ENCODE data around the gene CDC42BPG. TPM values are rescaled to one million over a fixed set of nuclear protein-coding genes. Genes with fewer than 3 reads are reported as not detected.

CDC42BPG gene
- total RNA-seq, 4 donors from 2014 or later = 0.33 to 0.46 (median 0.39) TPM; not detected in 1

DNA sequence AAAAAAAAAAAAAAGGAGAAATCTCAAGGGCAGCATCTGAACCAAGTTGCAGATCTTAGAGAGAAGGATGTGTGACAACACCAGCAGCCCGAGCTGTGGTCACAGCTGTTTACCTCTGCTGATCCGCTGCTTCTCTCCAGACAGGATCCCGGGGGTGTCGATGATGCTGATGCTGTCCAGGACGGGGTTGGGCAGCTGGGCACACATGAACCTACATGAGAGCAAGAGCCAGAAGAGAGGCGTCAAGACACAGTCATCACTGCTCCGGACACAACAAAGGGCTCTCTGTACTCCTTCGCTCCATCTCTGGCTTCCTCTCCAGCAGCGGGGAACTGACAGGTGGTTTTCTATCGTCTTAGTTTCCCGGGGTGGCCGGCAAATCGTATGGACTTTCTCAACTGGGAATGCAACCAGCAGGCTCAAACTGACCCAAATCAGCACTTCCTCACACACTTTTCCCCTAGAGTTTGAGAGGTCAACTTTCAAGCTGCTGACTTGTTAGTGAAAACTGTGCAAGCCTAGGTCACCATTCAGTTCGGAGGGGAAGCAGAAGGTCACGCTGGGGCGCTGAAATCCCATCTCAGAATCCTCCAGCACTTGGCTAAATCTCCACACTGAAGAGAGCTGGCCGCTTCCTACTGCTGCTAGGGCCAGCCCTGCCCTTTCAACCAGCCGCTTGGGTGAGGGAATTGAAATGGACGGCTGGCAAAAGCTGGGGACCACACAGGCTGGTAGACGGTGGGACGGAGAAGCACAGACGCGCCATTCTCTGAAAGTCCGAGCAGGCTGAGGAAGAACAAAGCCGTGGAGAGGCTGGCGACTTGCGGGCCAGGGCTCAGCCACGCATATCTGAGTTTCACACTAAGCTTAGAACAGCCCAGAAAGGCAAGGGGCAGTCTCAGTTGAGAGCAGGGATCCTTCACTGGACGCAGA is 30.1 kb upstream of the CDC42BPG start:
- Histone ChIP-seq H3K36me3 (peaks cover 12 to 47% (median 32%) of the 10 kb centered on the region in 4 donors), H3K9me3 (no peaks in the 10 kb centered on the region), H3K27me3 (no peaks in the 10 kb centered on the region), H3K4me1 (peaks cover 82 to 89% (median 87%) of the 10 kb centered on the region in 4 donors), H3K27ac (replicated peaks in 1 of 4) (peak overlapping the region; percentile 93 to 98 (median 94)), H3K4me3 (peak overlapping the region; percentile 17 to 92 (median 74))
- TF ChIP-seq POLR2A (IDR thresholded peaks at IDR 0.05; ENCODE audit: low read depth) (no peak), POLR2AphosphoS5 (IDR thresholded peaks at IDR 0.05) (peak; percentile 16 to 39)
- intact Hi-C loops (cut with DNase I) = no loop called here
- WGBS = 59% methylated on average over 28 of the region's 29 CpGs
- DNase-seq (ENCODE audit: extremely low spot score) = no peak

GRCh38 chr11:64872790-64873488 is 28.5 kb upstream of the CDC42BPG start:
- DNase-seq (ENCODE audit: extremely low spot score) = no peak
- Histone ChIP-seq H3K36me3 (peaks cover 12 to 53% (median 34%) of the 10 kb centered on the region in 4 donors), H3K9me3 (no peaks in the 10 kb centered on the region), H3K4me3 (no peak overlapping the region), H3K27me3 (no peaks in the 10 kb centered on the region), H3K27ac (replicated peaks in 1 of 4) (peak overlapping the region; percentile 93 to 98 (median 94)), H3K4me1 (peaks cover 93 to 99% (median 97%) of the 10 kb centered on the region in 4 donors)
- intact Hi-C loops (cut with DNase I) = no loop called here
- WGBS = 56% methylated on average over 8 of the region's 8 CpGs
- TF ChIP-seq, protein P1, sequence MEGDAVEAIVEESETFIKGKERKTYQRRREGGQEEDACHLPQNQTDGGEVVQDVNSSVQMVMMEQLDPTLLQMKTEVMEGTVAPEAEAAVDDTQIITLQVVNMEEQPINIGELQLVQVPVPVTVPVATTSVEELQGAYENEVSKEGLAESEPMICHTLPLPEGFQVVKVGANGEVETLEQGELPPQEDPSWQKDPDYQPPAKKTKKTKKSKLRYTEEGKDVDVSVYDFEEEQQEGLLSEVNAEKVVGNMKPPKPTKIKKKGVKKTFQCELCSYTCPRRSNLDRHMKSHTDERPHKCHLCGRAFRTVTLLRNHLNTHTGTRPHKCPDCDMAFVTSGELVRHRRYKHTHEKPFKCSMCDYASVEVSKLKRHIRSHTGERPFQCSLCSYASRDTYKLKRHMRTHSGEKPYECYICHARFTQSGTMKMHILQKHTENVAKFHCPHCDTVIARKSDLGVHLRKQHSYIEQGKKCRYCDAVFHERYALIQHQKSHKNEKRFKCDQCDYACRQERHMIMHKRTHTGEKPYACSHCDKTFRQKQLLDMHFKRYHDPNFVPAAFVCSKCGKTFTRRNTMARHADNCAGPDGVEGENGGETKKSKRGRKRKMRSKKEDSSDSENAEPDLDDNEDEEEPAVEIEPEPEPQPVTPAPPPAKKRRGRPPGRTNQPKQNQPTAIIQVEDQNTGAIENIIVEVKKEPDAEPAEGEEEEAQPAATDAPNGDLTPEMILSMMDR (IDR thresholded peaks at IDR 0.05) = no peak
- TF ChIP-seq EP300 (IDR thresholded peaks at IDR 0.05) (no peak), POLR2AphosphoS5 (IDR thresholded peaks at IDR 0.05) (peak in 1 of 2 donors; percentile 4), POLR2A (IDR thresholded peaks at IDR 0.05; ENCODE audit: low read depth) (no peak)

DNA sequence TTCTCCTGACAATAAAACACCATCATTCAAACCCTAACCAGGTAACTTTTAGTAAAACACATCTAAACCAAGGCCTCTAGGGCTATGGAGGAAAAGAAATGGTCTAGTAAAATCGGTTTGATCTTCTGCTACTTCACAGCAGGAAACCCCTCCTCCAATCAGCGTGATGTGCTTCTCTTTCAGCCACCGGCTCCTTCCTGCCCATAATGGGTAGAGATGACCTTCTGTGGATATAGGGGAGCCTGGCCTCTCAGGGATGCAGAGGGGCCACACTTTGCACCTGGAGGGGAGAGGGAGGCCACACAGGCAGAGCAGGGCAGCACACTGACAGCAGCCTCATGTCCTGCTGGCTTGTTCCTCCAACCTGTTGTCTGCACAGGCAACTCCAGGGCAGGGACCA is 27.0 kb upstream of the CDC42BPG start:
- H3K4me3 ChIP-seq = peak overlapping the region in 3 of 4 donors; percentile 13 to 42 (median 29)
- TF ChIP-seq POLR2A (IDR thresholded peaks at IDR 0.05; ENCODE audit: low read depth) (no peak), POLR2AphosphoS5 (IDR thresholded peaks at IDR 0.05) (no peak), EP300 (IDR thresholded peaks at IDR 0.05) (no peak)
- TF ChIP-seq, protein P1 (IDR thresholded peaks at IDR 0.05) = no peak
- peaks cover 12 to 56% (median 35%) of the 10 kb centered on the region in 4 donors for H3K36me3 ChIP-seq
- H3K27ac ChIP-seq (replicated peaks in 1 of 4) = peak overlapping the region; percentile 93 to 98 (median 94)
- H3K4me1 ChIP-seq = peaks cover 98 to 100% (median 100%) of the 10 kb centered on the region in 4 donors
- H3K9me3 ChIP-seq = no peaks in the 10 kb centered on the region
- WGBS = 29% methylated on average over 3 of the region's 3 CpGs
- no peak for DNase-seq (ENCODE audit: extremely low spot score)
- no peaks in the 10 kb centered on the region for H3K27me3 ChIP-seq
- intact Hi-C loops (cut with DNase I) = no loop called here

DNA sequence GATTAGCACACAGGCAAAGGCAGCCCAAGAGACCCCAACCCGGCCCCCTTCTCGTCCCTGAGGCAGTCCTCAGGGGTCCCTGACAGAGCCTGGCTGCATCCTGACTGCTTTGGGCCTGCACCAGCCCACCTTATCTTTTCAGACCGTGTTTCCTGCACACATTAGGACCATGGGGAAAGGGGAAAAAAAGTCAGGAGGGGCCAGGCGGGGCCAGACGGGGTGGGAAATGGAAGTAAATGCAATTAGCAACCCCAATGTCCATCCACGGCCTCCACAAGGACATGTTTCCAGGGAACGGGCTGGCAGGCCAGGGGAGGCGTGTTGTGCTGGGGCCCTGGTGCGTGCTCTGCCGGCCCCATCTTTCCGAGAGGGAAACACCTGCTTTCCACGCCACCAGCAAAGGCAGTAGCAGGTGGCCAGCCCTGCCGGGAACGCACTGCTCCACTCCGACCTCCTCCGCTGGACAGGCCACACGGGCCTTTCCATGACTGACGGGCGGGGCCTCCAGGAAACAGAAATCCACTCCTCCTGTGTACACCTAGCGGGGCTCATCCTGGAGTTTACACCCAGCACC is 26.5 kb upstream of the CDC42BPG start:
- peaks cover 97 to 100% (median 100%) of the 10 kb centered on the region in 4 donors for H3K4me1 ChIP-seq
- no peak for TF ChIP-seq EP300 (IDR thresholded peaks at IDR 0.05)
- peak in 1 of 2 donors; percentile 48 for TF ChIP-seq POLR2AphosphoS5 (IDR thresholded peaks at IDR 0.05)
- 35% methylated on average over 17 of the region's 20 CpGs for WGBS
- peak overlapping the region; percentile 13 to 42 (median 22) for H3K4me3 ChIP-seq
- H3K27ac ChIP-seq (replicated peaks in 1 of 4) = peak overlapping the region; percentile 93 to 98 (median 94)
- no peaks in the 10 kb centered on the region for H3K27me3 ChIP-seq
- no peak for DNase-seq (ENCODE audit: extremely low spot score)
- intact Hi-C loops (cut with DNase I) = no loop called here
- H3K9me3 ChIP-seq = no peaks in the 10 kb centered on the region
- peaks cover 12 to 56% (median 35%) of the 10 kb centered on the region in 4 donors for H3K36me3 ChIP-seq

DNA sequence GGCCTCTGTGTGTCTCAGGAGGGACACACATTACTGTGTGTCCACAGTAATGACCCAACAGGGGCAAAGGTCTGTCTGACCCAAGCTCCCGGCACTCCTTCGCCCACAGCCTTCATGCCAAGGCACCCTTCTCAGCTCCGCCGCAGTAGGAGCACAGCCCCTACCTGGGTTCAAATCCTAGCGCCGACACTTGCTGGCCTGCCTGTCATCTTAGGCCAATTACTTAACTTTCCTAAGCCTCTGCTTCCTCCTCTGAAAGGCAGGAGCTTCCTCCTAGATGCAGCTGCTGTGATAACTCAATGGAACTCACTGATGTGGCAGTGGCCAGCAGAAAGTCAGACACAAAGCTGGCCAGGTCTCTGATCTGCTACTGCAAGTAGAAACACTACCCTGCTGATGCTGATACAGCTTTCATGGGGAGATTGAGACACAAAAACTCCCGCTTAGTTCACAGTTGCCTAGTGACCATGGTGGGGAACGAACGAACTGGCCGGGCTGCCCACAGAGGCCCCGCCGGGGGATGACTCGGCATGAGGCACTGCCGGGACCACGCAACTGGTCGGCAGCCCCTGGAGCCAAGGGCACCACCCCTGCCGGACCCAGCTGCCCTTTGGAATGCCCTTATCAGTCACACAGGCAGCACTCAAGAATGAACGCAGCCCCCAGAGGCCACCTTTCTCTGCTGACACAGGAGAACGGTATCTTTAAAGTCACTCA is 25.9 kb upstream of the CDC42BPG start:
- H3K4me3 ChIP-seq = peak overlapping the region; percentile 13 to 42 (median 22)
- no peaks in the 10 kb centered on the region for H3K27me3 ChIP-seq
- WGBS = 36% methylated on average over 7 of the region's 19 CpGs
- H3K4me1 ChIP-seq = peaks cover 97 to 100% (median 99%) of the 10 kb centered on the region in 4 donors
- no peaks in the 10 kb centered on the region for H3K9me3 ChIP-seq
- peaks cover 12 to 53% (median 35%) of the 10 kb centered on the region in 4 donors for H3K36me3 ChIP-seq
- intact Hi-C loops (cut with DNase I) = no loop called here
- peak overlapping the region; percentile 93 to 98 (median 94) for H3K27ac ChIP-seq (replicated peaks in 1 of 4)
- DNase-seq (ENCODE audit: extremely low spot score) = no peak
- TF ChIP-seq, protein P1 (IDR thresholded peaks at IDR 0.05) = no peak
- TF ChIP-seq POLR2A (IDR thresholded peaks at IDR 0.05; ENCODE audit: low read depth) = no peak
- peak in 1 of 2 donors; percentile 33 for TF ChIP-seq POLR2AphosphoS5 (IDR thresholded peaks at IDR 0.05)
- no peak for TF ChIP-seq EP300 (IDR thresholded peaks at IDR 0.05)

All from esophagus muscularis mucosa (tissue), 4 donors.